HPDE6-E6E7 (cell line): ENCODE data around the gene ATXN1.

Experiments used
- DNase-seq: peaks from one replicate; pipeline ENCODE4 v3.0.0; 2011; ENCODE audit warnings: missing footprints; ENCODE audit errors: extremely low spot score

The ATXN1 gene

GRCh38 chr6:16762268-16762549, 949 bp upstream of the ATXN1 start:
- DNase-seq = no peak

GRCh38 chr6:16761471-16762267, 409 bp upstream of the ATXN1 start:
- no peak for DNase-seq

GRCh38 chr6:16759646-16760515, 1.4 kb downstream of the ATXN1 start:
- peak; percentile 57 for DNase-seq

DNA sequence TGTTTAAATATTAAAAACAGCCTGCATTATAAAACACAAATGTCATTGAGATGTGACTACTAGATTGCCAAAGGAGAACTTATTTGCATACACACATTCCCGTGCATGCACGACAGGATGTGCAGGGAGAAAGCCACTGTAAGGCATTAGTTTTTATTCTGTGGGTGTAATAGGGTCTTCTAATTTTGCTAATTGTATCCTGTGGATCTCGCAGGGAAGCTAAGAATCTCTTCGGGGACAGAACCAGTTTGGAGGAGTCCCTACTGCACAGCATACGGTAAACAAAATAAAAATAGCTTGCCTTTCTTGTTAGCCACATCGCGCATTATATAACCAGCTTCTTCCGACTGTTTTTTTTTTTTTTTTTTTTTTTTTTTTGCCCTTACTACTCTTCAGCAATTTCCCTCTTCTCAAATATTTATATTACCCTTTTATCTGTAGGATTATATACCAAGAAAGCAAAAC, 2.0 kb downstream of the ATXN1 start:
- DNase-seq = no peak

- no peak for DNase-seq
Measured at GRCh38 chr6:16758163-16758975, 2.9 kb downstream of the ATXN1 start.

- no peak for DNase-seq
Measured at GRCh38 chr6:16757332-16757731, 3.9 kb downstream of the ATXN1 start.

DNA sequence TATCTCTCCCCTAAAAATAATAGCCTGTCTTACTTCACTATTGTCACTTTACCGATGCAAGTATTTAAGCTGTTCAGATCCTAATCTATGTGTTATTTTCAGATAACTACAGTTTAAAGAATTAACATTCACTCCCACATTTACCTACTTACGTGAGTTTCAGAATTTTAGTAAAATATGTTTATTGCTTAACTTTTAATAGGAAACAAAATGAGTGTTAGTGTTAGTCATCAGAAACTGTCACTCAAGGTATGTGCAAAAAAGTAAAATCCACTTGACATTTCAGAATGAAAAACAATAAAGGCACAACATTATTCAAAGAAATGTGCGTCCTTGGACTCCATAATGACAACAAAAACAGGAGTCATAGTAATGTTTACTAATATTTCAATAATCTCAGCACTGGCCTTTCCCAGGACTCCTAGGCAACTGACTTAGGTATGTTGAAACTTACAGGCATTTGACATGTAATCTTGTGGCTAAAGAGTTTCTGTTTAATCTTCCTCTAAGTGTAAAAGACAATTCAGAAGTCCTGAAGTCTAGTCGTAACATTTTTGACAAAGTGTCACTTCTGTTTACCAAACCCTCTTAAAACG, 4.5 kb downstream of the ATXN1 start:
- no peak for DNase-seq

DNA sequence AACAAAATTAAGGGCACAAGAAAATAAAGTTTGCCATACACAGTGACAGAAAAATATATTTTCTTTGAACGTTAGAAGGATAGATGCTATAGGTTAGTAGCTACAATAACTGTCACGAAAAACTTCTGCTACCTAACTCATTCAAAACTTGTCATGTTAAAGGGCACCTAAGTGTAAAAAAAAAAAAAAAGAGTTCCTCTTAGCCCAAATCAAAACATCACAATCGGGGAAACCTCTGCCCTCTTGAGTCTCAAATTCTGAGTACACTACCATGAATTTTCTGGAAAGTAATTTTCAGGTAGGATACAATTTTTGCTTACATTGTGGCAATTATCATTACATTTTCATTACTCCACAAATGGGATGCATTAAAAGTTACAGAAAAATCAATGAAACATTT, 5.7 kb downstream of the ATXN1 start:
- DNase-seq = no peak

- DNase-seq = no peak
Measured at GRCh38 chr6:16754876-16755275, 6.4 kb downstream of the ATXN1 start.

GRCh38 chr6:16754274-16754673, 7.0 kb downstream of the ATXN1 start:
- DNase-seq = no peak

DNA sequence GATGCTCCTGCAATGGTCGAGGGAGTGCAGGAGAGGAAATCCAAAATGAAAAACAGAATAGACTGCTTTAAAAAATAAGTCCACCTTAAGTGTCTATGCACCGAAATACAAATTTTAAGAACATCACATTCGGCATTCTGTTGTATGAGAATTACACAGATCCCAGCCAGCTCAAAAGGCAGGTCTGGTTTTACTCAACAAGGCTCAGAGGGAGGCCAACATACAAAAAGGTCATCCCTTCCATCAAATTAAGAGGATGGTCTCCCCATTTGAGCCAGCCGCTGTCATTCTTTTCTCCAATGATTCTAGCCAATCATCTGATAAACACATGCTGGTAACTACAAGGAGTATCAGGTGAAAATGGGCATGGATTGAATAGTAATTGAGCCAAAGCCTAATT, 7.9 kb downstream of the ATXN1 start:
- no peak for DNase-seq

DNA sequence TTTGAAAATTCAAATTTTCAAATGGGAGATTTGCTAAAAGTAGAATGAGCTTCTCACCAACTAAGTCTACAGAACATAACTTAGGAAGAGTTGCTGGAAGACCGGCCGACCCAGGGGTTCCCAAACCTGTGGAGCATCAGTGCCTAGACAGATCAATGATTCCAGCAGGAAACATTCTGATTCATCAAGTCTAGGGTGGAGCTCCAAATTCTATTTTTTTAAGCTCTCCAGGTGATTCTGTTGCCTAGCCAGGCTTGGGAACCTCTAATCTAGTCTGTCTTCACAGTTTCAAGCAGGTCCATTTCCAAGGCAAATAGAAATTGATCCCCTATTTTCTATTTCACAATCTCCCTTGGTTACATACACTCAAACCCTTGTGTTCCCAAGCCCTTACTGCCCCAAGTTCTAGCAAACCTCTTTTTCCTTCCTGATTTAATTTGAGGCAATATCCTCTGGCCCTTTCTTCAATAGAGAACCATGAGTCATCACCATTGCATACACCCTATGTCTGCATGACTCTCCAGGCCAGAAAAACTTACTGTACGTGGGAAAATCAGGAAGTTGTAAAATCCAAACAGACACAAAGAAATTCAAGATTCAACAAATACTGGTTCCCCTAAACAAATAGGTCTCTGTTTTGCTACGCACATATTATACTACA, 8.9 kb downstream of the ATXN1 start:
- DNase-seq = peak; percentile 59

GRCh38 chr6:16751251-16751946, 9.9 kb downstream of the ATXN1 start:
- DNase-seq = no peak

GRCh38 chr6:16750566-16750965, 10.7 kb downstream of the ATXN1 start:
- no peak for DNase-seq

DNA sequence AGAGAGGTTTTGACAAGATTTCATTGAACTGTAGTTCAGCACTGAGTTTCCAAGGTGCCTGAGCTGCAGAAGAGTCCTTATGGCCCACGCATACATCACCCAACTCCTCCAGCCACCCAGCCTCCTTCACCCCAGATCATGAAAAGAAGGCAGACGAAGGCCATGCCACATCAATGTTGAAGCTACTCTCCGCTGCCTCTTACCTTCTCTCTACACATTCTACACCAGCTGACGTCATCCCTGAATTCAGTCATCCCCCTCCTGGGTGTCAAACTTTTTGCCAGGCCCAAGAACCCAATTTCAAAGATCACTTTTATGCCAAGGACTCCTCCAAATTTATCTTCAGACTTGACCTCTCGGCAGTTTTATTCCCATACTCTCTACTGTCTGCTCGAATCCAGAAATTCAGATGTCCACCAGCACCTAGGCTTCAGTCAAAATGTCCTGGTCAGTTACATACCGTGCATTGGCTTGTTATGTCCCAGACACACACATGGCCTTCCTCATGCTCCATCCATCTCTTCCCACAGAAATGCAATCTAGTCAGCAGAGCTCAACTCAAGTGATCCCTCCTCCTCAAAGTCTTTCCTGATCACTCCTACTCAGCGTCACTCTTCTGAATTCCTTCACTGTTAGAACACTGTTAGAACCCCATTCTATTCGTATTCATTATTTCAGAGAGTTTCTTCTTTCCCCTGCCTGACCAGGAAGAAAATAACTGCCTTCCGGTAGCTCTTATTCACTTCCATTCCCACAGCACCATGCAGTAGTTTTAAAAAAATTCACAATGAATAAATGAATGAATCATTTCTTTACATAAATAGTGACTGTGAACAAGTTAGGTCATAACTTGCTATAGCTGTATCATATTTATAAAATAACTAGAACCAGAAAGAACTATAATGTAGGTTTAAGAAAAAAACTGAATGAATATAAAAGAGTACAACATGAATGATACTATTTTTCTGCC, 11.5 kb downstream of the ATXN1 start:
- no peak for DNase-seq

DNA sequence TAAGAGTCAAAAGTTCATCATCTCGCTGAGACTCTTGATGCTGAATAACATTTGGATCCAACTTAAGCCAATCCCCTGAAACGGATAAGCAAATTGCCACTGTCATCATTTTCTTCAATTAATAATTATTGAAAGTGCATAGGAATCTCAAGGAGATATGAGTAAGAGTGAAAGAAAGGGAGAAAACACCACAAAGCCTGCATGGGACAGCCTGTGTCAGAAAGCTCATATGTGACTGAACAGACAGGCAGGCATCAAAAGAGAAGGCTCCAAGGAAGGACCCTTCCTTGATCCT, 13.3 kb downstream of the ATXN1 start:
- DNase-seq = no peak

DNA sequence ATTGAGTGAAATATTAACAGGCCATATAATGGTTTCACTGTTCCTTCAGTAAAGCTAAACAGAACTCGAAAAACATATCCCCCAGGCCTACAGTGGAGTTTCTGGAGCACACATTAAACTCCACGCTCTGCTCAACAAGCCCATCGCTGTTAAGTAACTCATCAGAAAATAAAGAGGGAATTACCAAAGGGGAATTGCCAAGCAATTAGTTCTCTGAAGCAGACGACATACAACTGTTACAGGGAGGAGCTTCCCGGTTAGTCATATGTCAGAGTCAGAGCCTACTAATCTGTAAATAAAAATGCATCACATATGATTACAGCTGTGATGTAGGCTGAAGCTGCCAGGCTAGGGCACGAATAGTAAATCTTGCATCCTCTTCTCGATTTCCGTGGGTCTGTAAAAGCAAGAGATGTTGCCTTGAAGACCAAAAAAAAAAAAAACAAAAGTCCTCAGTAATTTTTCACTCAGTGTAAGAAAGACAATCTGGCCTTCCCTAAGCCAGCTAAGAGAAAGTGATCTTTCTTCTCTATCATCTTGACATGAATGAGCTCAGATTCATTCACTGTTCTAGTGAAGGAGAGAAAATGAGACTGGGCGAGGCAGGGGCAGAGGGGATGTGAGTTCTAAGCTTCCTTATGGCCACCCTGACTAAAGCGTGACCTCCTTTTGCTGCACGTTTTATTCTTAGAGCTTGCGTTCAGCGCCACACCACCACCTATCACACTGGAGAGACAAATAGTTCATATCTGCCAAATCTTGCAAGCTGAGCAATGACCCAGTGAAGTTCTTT, 13.8 kb downstream of the ATXN1 start:
- DNase-seq = no peak

- no peak for DNase-seq
Measured at GRCh38 chr6:16746812-16747211, 14.4 kb downstream of the ATXN1 start.

DNA sequence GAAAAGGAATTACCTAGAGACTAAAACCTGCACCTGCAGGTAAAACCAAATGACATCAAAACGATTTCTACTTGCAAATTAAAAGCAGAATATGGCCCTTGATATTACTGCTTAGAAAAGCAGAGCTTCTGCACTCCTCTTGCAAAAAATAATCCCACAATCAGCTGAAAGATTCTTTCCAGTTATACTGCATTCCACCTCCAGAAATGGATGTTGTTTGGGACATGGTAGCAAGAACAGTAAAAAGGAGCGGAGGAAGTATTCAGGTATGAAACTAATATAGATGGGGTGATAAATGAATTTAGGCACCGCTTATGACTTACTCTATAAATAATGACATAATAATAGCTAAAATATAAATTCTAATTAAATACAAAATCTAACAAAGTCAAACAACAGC, 14.9 kb downstream of the ATXN1 start:
- no peak for DNase-seq
